ENCODE results near the gene SPATA18. TPM values are rescaled to one million over a fixed set of nuclear protein-coding genes. Genes with fewer than 3 reads are reported as not detected.

SPATA18 gene
- total and polyA plus RNA-seq, 2 of the 13 experiments (the other 11 are each of a cell fraction or from before 2014, with no cell fraction given), result 5.7 to 13.2 TPM

DNA sequence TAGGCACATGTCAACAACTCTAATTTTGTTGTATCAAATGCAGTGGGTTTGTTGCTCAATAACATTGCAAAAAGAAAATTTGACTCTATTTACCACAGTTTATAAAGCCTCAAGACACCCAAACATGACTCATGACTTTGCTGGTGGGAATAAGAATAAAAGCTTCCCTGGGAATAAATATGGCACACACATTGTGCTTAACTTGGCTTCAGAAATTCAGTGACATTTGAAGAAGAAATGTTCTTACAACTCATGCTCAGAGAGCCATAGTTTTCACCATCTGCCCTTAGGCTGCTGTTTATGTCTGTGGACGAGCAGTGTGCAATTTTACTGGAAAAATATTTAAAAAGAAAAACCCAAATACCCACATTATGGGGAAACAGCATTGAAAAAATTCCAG, 60.9 kb downstream of the SPATA18 start:
- Histone ChIP-seq H3K9ac (ENCODE audit: insufficient read depth, low read depth, low read length) (no peak overlapping the region), H3K79me2 (ENCODE audit: insufficient read depth, low read length) (no peaks in the 10 kb centered on the region), H4K20me1 (ENCODE audit: insufficient read depth, low read length) (no peaks in the 10 kb centered on the region), H3K27me3 (ENCODE audit: control insufficient read depth in 1 of 2, insufficient read depth in 2 of 2, low read length in 2 of 2) (no peaks in the 10 kb centered on the region), H3K27ac (ENCODE audit: extremely low read length, insufficient read depth, low read length) (no peak overlapping the region), H3K4me2 (ENCODE audit: low read depth, low read length) (no peak overlapping the region), H3K36me3 (replicated peaks in 1 of 2; ENCODE audit: control insufficient read depth in 1 of 2, insufficient read depth in 2 of 2, low read length in 2 of 2) (no peaks in the 10 kb centered on the region), H3K4me3 (replicated peaks in 1 of 3; ENCODE audit: insufficient read depth in 1 of 3, low read depth in 2 of 3, low read length in 3 of 3) (no peak overlapping the region), H3K4me1 (ENCODE audit: insufficient read depth, low read length) (no peaks in the 10 kb centered on the region), H3K9me3 (ENCODE audit: low read length) (no peaks in the 10 kb centered on the region), H2AFZ (ENCODE audit: low read length) (no peak overlapping the region)
- ChIA-PET POLR2A (no interaction called here), CTCF (ENCODE audit: low intra/inter-chr PET ratio, low total read pairs) (no interaction called here)
- in situ Hi-C loops (cut with HindIII; ENCODE audit: extremely low pct_ligation_motif_present, low pct_unique_long_range_greater_than_20kb), result no loop called here
- no TSS peak for BruUV-seq (replicated peaks)
- 3% methylated on average over 1 of the region's 1 CpG for WGBS (ENCODE audit: low lambda C conversion rate)
- FAIRE-seq, result no peak
- TF ChIP-seq MED1 (CRISPR knock-in tag; IDR thresholded peaks at IDR 0.05), result no peak
- no peak for TF ChIP-seq ARNTL (CRISPR knock-in tag; IDR thresholded peaks at IDR 0.05)
- TF ChIP-seq ZMYM3 (CRISPR knock-in tag; IDR thresholded peaks at IDR 0.05), result no peak
- no peak for TF ChIP-seq ZNF780A (CRISPR knock-in tag; IDR thresholded peaks at IDR 0.05)
- TF ChIP-seq NONO (IDR thresholded peaks at IDR 0.05), result no peak
- no peak for TF ChIP-seq NONO (CRISPR knock-in tag; conservative IDR thresholded peaks at IDR 0.05)
- no peak for TF ChIP-seq ISX (CRISPR knock-in tag; conservative IDR thresholded peaks at IDR 0.05)
- no peak for TF ChIP-seq SKI (IDR thresholded peaks at IDR 0.05; ENCODE audit: partially characterized antibody)
- no peak for TF ChIP-seq THAP9 (CRISPR knock-in tag; IDR thresholded peaks at IDR 0.05; ENCODE audit: borderline replicate concordance)
- intact Hi-C loops (cut with micrococcal nuclease; ENCODE audit: unreplicated experiment), result no loop called here
- no peak for DNase-seq (ENCODE audit: low spot score)
- no peak for ATAC-seq

Measured in HepG2 (cell line).